K562 (cell line): ENCODE results near the gene AKAP12. TPM values are rescaled to one million over a fixed set of nuclear protein-coding genes. Genes with fewer than 3 reads are reported as not detected.

ENCODE experiments used
- ATAC-seq: fragments of 200-7000 bp; cut with Tn5 transposase; 3 replicates; pipeline ENCODE4 v1.9.1; 2020; ENCODE audit warnings: moderate library complexity
- BruUV-seq: library from RNA; stranded (reverse); fragments of 400-500 nt; replicated peaks from 2 replicates; lab custom pipeline; 2021; lab: Mats Ljungman, UMichigan
- CTCF ChIA-PET: fragments of 300-600 bp; formaldehyde crosslinking; extraction: SDS; loops from one replicate; lab custom pipeline; 2021; ENCODE audit warnings: low intra/inter-chr PET ratio; lab: Yijun Ruan, JAX
- POLR2A ChIA-PET: fragments of 300-600, 350-650 bp; sonication (Branson Sonifier 250); formaldehyde crosslinking; extraction: SDS; loops from one replicate; lab custom pipeline; 2021; ENCODE audit warnings: antibody characterized with exemption, inconsistent platforms; lab: Yijun Ruan, JAX
- DNase-seq, 4 experiments: peaks; one replicate each; pipeline versions ENCODE4 v3.0.0 to v3.0.0-alpha.2; 2011 to 2018; ENCODE audit warnings: low spot score in 3 of 4, mixed read lengths in 3 of 4; ENCODE audit errors: extremely low read depth in 1 of 4
- FAIRE-seq: peaks from 2 replicates; lab custom pipeline; 2011; peaks lifted over from hg19 to GRCh38; lab: Jason Lieb, UNC
- H2AFZ ChIP-seq: 2 replicates; pipeline ENCODE4 v1.6.0; 2011; ENCODE audit warnings: low read depth, low read length, control low read depth, inconsistent platforms
- H3K27ac ChIP-seq: fragments of 200-600 bp; 3 replicates; pipeline ENCODE4 v1.8.0; 2011; ENCODE audit warnings: low read depth, mild to moderate bottlenecking, control low read depth, inconsistent platforms, low read length, moderate library complexity, mixed read lengths; ENCODE audit errors: extremely low read depth
- H3K27me3 ChIP-seq, 2 experiments: fragments of 300-600 bp in 1 of 2; 2 replicates in 1 of 2; 3 replicates in 1 of 2; pipeline versions ENCODE4 v1.6.0 to v1.8.0; 2011; ENCODE audit warnings: inconsistent platforms in 2 of 2, low read length in 2 of 2, mild to moderate bottlenecking in 1 of 2, mixed read lengths in 1 of 2, moderate library complexity in 1 of 2; ENCODE audit not compliant: control insufficient read depth in 2 of 2, insufficient read depth in 2 of 2
- H3K36me3 ChIP-seq: fragments of 300-600 bp; 3 replicates; pipeline ENCODE4 v1.8.0; 2011; ENCODE audit warnings: mild to moderate bottlenecking, low read length, inconsistent platforms; ENCODE audit not compliant: control insufficient read depth, insufficient read depth
- H3K4me1 ChIP-seq, 2 experiments: fragments of 200-600 bp in 1 of 2; replicated peaks in 1 of 2; 2 replicates in 1 of 2; 3 replicates in 1 of 2; pipeline versions ENCODE4 v1.5.1 to v1.8.0; 2011; ENCODE audit warnings: inconsistent platforms in 2 of 2, low read length in 2 of 2, mild to moderate bottlenecking in 1 of 2, mixed read lengths in 1 of 2, moderate library complexity in 1 of 2; ENCODE audit not compliant: control insufficient read depth in 2 of 2, insufficient read depth in 2 of 2
- H3K4me2 ChIP-seq: 2 replicates; pipeline ENCODE4 v1.6.1; 2011; ENCODE audit warnings: low read length, control low read depth, inconsistent platforms, mixed read lengths; ENCODE audit not compliant: insufficient read depth
- H3K4me3 ChIP-seq: fragments of 200-600 bp; sonication (generic), shearing (Covaris generic); 2 replicates; pipeline ENCODE4 v1.5.1; 2016; ENCODE audit warnings: control low read depth, inconsistent platforms
- H3K79me2 ChIP-seq: fragments of 200-600 bp; 3 replicates; pipeline ENCODE4 v1.8.0; 2011; ENCODE audit warnings: low read length, inconsistent platforms; ENCODE audit not compliant: control insufficient read depth, insufficient read depth
- H3K9ac ChIP-seq, 2 experiments: 2 replicates each; pipeline versions ENCODE4 v1.6.0 to v1.6.1; 2011; ENCODE audit warnings: low read depth in 2 of 2, low read length in 2 of 2, control low read depth in 1 of 2, inconsistent platforms in 1 of 2, mild to moderate bottlenecking in 1 of 2, mixed read lengths in 1 of 2; ENCODE audit not compliant: insufficient read depth in 1 of 2
- H3K9me1 ChIP-seq: one replicate; pipeline ENCODE4 v1.6.0; 2011; ENCODE audit warnings: inconsistent platforms, mild to moderate bottlenecking, low read length, moderate library complexity; ENCODE audit not compliant: control insufficient read depth, insufficient read depth
- H3K9me3 ChIP-seq: replicated peaks from 2 replicates; pipeline ENCODE4 v1.5.1; 2011; ENCODE audit warnings: low read depth, low read length, inconsistent platforms; ENCODE audit not compliant: control insufficient read depth, insufficient read depth
- H4K20me1 ChIP-seq: replicated peaks from 2 replicates; pipeline ENCODE4 v1.6.1; 2011; ENCODE audit warnings: low read length, inconsistent platforms, mixed read lengths; ENCODE audit not compliant: control insufficient read depth, insufficient read depth
- C11orf30 ChIP-seq: fragments of 450-650 bp; IDR thresholded peaks from 2 replicates; pipeline ENCODE4 v1.6.1; 2016; ENCODE audit warnings: low read depth, mild to moderate bottlenecking
- FOS ChIP-seq: IDR thresholded peaks from 3 replicates; pipeline ENCODE4 v1.6.1; 2011; ENCODE audit not compliant: insufficient read length; ENCODE audit errors: extremely low read depth
- HEY1 ChIP-seq: fragments of 250-450 bp; sonication (Bioruptor Pico); IDR thresholded peaks from 2 replicates; pipeline ENCODE4 v1.5.0; 2020; ENCODE audit warnings: mild to moderate bottlenecking, moderate library complexity, borderline replicate concordance
- MAFF ChIP-seq: IDR thresholded peaks from 2 replicates; pipeline ENCODE4 v1.6.1; 2012; ENCODE audit warnings: low read length, improper control_type of control experiment
- MCM2 ChIP-seq: fragments of 450-650 bp; IDR thresholded peaks from 2 replicates; pipeline ENCODE4 v1.6.1; 2017; ENCODE audit warnings: low read depth, mild to moderate bottlenecking
- RAD21 ChIP-seq, 2 experiments: fragments of 250-450 bp in 1 of 2; fragments of 450-650 bp in 1 of 2; sonication (Bioruptor Pico) in 1 of 2; formaldehyde crosslinking in 1 of 2; IDR thresholded peaks in 1 of 2; conservative IDR thresholded peaks in 1 of 2; 2 replicates each; pipeline versions ENCODE4 v1.4.0 to v1.8.0; 2020 to 2022; ENCODE audit warnings: mild to moderate bottlenecking in 2 of 2, moderate library complexity in 1 of 2
- ZNF174 ChIP-seq: fragments of 250-450 bp; sonication (Bioruptor Pico); IDR thresholded peaks from 2 replicates; pipeline ENCODE4 v1.4.0; 2020; ENCODE audit warnings: mild to moderate bottlenecking
- ZNF253 ChIP-seq: fragments of 250-450 bp; sonication (Bioruptor Pico); conservative IDR thresholded peaks from 2 replicates; pipeline ENCODE4 v1.6.1; 2021; ENCODE audit warnings: mild to moderate bottlenecking
- ZNF316 ChIP-seq: fragments of 450-650 bp; IDR thresholded peaks from 2 replicates; pipeline ENCODE4 v1.6.1; 2016
- WGBS: fragments of 100-300 bp; shearing (Covaris generic); methylation state at CpG from one replicate; pipeline ENCODE4 v1.1.6; 2016; ENCODE audit warnings: low coverage, mixed read lengths; ENCODE audit not compliant: insufficient coverage; ENCODE audit errors: missing lambda C conversion rate; 5-methylcytosine and 5-hydroxymethylcytosine counted together
- in situ Hi-C: fragments of 300-500 bp; cut with MboI; formaldehyde crosslinking; loops from 4 replicates; pipeline ENCODE4 v1.15.0; 2018; ENCODE audit warnings: inconsistent platforms, mixed read lengths
- intact Hi-C: fragments of 100-400 bp; cut with micrococcal nuclease; formaldehyde crosslinking; loops from 2 replicates; pipeline ENCODE4 v1.14.2; 2022
- polyA plus RNA-seq, 8 experiments: library from polyadenylated mRNA; depleted of rRNA in 4 of 8; stranded (reverse) in 5 of 8; unstranded in 3 of 8; fragments of >200 nt; fragmentation: Nextera tagmentation in 2 of 8; fragmentation: Illumina TruSeq in 1 of 8; extraction: Ambion mirVana in 2 of 8; extraction: Trizol in 1 of 8; gene quantifications; 2 replicates each; pipeline versions ENCODE4 v1.2.1 to v1.2.3, GENCODE V29; 2011 to 2014; ENCODE audit warnings: inconsistent platforms in 1 of 8, missing spikeins in 1 of 8
- total RNA-seq, 7 experiments: library from RNA; depleted of rRNA in 6 of 7; stranded (reverse); fragments of >200 nt in 6 of 7; fragmentation: Illumina TruSeq in 2 of 7; extraction: Trizol in 2 of 7; gene quantifications; 2 replicates each; pipeline versions ENCODE4 v1.2.1 to v1.2.3, GENCODE V29; 2011 to 2021; ENCODE audit warnings: low replicate concordance in 1 of 7

The AKAP12 gene
- total and polyA plus RNA-seq, 9 of the 15 experiments (the other 6 are each of a cell fraction or from before 2014, with no cell fraction given) = 0.08 to 2.0 (median 0.62) TPM

DNA sequence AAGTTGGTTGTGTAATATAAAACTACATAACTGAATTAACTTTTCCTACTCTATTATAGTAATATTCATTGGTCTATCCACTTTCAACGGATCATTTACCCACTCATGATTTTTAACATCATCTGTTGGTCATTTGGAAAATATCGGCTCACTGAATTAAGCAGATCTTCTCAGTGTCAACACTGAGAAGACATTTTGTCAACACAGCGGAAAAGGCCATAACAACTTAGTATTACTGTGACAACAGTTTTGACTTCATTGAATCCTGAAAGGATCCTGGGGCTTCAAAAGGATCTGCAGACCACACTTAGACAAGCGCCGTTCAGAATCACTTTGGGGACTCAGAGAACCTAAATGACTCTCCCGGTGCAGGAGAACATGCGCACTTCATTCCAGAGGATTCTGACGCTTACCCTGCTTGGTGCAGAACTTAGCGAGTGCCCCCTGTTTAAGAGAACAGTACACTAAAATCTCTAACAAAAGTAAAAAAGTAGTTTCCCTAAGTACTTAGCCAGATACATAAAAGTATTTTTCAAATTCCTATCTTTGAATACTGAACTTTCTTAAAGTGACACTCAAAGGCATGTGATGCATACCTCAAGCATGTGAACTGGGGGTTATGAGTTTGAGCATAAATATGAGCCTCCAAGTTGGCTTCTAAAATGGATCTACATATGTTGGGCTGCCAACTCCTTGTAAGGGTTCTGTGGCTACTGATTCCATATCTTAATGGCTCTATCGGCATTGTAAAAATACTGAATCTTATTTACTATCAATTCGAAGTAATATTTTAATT lies 147.6 kb downstream of the AKAP12 start:
- Histone ChIP-seq H3K4me1 (peaks cover 10 to 20% of the 10 kb centered on the region in 2 experiments; a peak in 4 of 5 replicates), H3K9me3 (no peaks in the 10 kb centered on the region), H3K4me3 (no peak overlapping the region), H3K79me2 (peaks cover 68% of the 10 kb centered on the region), H3K27ac (no peak overlapping the region; the same call in 2 of the 3 replicates)
- POLR2A ChIA-PET = no interaction called here
- peak; percentile 39 for TF ChIP-seq C11orf30
- TF ChIP-seq ZNF174 (CRISPR knock-in tag) = no peak
- no peak for TF ChIP-seq MCM2
- peak; percentile 62 for TF ChIP-seq ZNF316
- TF ChIP-seq ZNF253 (CRISPR knock-in tag) = no peak
- no peak for TF ChIP-seq FOS
- 0 out of 2 replicates have a peak, but pooled peaks have one; percentile 6 for TF ChIP-seq MAFF
- TF ChIP-seq HEY1 (CRISPR knock-in tag) = no peak
- TF ChIP-seq RAD21 (CRISPR knock-in tag; conservative IDR thresholded peaks at IDR 0.05 in 1 of 2, IDR thresholded peaks at IDR 0.05 in 1 of 2) = no peak
- TF ChIP-seq, all 486 proteins: peak for 3
- CTCF ChIA-PET = no interaction called here
- BruUV-seq = no TSS peak
- intact Hi-C loops (no loop called here), in situ Hi-C loops (no loop called here)
- H3K27me3 ChIP-seq = no peaks in the 10 kb centered on the region
- FAIRE-seq (no peak), DNase-seq (no peak), ATAC-seq (no peak)
- WGBS = 83% methylated on average over 11 of the region's 11 CpGs
- H4K20me1 ChIP-seq = peaks cover 4% of the 10 kb centered on the region; the same call in 1 of the 2 replicates
- peaks cover 19% of the 10 kb centered on the region for H3K36me3 ChIP-seq
- no peak overlapping the region for H3K9ac ChIP-seq
- no peak overlapping the region for H3K4me2 ChIP-seq
- no peaks in the 10 kb centered on the region for H3K9me1 ChIP-seq
- no peak overlapping the region for H2AFZ ChIP-seq
